Measurements from ENCODE around the gene SSUH2. TPM values are rescaled to one million over a fixed set of nuclear protein-coding genes. Genes with fewer than 3 reads are reported as not detected.

The SSUH2 gene
- total and polyA plus RNA-seq, 2 of the 13 experiments (the other 11 are each of a cell fraction or from before 2014, with no cell fraction given): 38.1 to 136 TPM

DNA sequence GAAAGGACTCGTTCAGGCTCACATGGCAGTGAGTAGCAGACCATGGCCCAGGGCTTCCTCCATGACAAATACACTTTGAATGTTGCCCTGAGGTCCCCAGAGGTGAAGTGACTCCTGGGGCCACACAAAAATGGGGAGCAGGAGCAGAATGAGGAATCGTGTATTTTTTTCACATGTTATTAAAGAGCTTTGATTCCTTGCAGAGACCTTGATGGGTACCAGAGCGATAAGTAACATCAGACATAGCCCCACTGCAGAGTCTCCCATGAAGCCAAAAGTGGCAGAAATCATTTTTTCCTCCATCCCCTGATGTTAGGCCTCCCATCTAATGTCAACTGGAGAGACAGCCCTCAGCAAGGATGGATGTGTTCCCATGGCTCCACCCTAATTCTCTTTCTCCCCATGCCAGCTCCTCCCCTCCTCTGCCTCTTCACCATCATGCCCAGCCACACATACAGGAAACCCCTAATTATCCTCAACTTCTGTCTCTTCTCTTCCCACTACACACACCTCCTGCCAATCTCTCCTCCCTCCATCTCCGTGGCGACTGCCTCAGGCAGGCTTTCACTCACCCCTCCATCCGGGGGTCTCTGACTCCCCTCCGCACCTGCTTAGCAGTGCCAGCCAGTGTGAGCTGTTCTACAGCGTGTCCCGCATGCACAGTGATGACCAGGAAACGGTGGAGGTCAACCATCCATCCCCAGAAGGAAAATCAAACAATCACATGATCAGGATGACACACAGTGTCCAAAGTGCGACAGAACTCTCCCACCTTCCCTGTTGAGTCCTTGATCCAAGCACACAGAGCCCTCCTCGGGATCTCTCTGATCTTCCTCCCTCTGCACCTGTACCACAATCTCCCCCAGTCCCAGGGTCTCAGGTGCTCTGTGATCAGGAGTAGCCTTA lies 7.1 kb upstream of the SSUH2 start (continued):
- no peak for TF ChIP-seq NFIB (CRISPR knock-in tag; IDR thresholded peaks at IDR 0.05; ENCODE audit: borderline replicate concordance)
- peak; percentile 74; the same call in 1 of the 2 replicates for TF ChIP-seq POLR2AphosphoS2 (IDR thresholded peaks at IDR 0.05; ENCODE audit: low read depth, low read length)
- no peak for TF ChIP-seq HNRNPLL (IDR thresholded peaks at IDR 0.05; ENCODE audit: low read depth, low read length, poor library complexity, severe bottlenecking)
- TF ChIP-seq ZNF770 (CRISPR knock-in tag; IDR thresholded peaks at IDR 0.05): no peak
- peak; percentile 78 for TF ChIP-seq PHF5A (CRISPR knock-in tag; IDR thresholded peaks at IDR 0.05; ENCODE audit: low read depth, unreplicated experiment)
- TF ChIP-seq ZNF567 (CRISPR knock-in tag; IDR thresholded peaks at IDR 0.05; ENCODE audit: borderline replicate concordance): peak; percentile 64; the same call in 1 of the 2 replicates
- TF ChIP-seq, protein P1, sequence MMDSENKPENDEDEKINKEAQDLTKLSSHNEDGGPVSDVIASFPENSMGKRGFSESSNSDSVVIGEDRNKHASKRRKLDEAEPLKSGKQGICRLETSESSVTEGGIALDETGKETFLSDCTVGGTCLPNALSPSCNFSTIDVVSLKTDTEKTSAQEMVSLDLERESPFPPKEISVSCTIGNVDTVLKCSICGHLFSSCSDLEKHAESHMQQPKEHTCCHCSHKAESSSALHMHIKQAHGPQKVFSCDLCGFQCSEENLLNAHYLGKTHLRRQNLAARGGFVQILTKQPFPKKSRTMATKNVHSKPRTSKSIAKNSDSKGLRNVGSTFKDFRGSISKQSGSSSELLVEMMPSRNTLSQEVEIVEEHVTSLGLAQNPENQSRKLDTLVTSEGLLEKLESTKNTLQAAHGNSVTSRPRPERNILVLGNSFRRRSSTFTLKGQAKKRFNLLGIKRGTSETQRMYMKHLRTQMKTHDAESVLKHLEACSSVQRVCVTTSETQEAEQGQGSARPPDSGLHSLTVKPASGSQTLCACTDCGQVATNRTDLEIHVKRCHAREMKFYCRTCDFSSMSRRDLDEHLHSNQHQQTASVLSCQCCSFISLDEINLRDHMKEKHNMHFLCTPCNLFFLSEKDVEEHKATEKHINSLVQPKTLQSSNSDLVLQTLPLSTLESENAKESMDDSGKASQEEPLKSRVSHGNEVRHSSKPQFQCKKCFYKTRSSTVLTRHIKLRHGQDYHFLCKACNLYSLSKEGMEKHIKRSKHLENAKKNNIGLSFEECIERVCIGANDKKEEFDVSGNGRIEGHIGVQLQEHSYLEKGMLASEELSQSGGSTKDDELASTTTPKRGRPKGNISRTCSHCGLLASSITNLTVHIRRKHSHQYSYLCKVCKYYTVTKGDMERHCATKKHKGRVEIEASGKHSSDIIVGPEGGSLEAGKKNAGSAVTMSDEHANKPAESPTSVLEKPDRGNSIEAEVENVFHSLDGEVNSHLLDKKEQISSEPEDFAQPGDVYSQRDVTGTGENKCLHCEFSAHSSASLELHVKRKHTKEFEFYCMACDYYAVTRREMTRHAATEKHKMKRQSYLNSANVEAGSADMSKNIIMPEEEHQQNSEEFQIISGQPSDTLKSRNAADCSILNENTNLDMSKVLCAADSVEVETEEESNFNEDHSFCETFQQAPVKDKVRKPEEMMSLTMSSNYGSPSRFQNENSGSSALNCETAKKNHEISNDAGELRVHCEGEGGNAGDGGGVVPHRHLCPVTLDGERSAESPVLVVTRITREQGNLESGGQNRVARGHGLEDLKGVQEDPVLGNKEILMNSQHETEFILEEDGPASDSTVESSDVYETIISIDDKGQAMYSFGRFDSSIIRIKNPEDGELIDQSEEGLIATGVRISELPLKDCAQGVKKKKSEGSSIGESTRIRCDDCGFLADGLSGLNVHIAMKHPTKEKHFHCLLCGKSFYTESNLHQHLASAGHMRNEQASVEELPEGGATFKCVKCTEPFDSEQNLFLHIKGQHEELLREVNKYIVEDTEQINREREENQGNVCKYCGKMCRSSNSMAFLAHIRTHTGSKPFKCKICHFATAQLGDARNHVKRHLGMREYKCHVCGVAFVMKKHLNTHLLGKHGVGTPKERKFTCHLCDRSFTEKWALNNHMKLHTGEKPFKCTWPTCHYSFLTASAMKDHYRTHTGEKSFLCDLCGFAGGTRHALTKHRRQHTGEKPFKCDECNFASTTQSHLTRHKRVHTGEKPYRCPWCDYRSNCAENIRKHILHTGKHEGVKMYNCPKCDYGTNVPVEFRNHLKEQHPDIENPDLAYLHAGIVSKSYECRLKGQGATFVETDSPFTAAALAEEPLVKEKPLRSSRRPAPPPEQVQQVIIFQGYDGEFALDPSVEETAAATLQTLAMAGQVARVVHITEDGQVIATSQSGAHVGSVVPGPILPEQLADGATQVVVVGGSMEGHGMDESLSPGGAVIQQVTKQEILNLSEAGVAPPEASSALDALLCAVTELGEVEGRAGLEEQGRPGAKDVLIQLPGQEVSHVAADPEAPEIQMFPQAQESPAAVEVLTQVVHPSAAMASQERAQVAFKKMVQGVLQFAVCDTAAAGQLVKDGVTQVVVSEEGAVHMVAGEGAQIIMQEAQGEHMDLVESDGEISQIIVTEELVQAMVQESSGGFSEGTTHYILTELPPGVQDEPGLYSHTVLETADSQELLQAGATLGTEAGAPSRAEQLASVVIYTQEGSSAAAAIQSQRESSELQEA (CRISPR knock-in tag; IDR thresholded peaks at IDR 0.05; ENCODE audit: not compliant biosample characterization): no peak
- TF ChIP-seq SMAD1 (CRISPR knock-in tag; IDR thresholded peaks at IDR 0.05; ENCODE audit: borderline replicate concordance, low read depth): peak; percentile 30; the same call in 1 of the 2 replicates
- TF ChIP-seq AKAP8 (CRISPR knock-in tag; IDR thresholded peaks at IDR 0.05): peak; percentile 60; the same call in 1 of the 2 replicates
- 0 out of 2 replicates have a peak, but pooled peaks have one; percentile 40 for TF ChIP-seq ZNF275 (CRISPR knock-in tag; IDR thresholded peaks at IDR 0.05; ENCODE audit: borderline replicate concordance)
- peak; percentile 95 for TF ChIP-seq POLR2G (IDR thresholded peaks at IDR 0.05; ENCODE audit: low read depth, low read length)
- TF ChIP-seq GABPB1 (CRISPR knock-in tag; IDR thresholded peaks at IDR 0.05): peak; percentile 63
- no peak for TF ChIP-seq SP1 (IDR thresholded peaks at IDR 0.05)
- no peak for TF ChIP-seq SP1 (CRISPR knock-in tag; IDR thresholded peaks at IDR 0.05)
- TF ChIP-seq AGO1 (IDR thresholded peaks at IDR 0.05; ENCODE audit: low read depth, low read length, poor library complexity, severe bottlenecking): no peak
- no peak for TF ChIP-seq ZNF354B (CRISPR knock-in tag; IDR thresholded peaks at IDR 0.05)

Measured in HepG2 (cell line).